Endothelial cell of umbilical vein (primary cell): ENCODE data around the gene LCN6. TPM values are rescaled to one million over a fixed set of nuclear protein-coding genes. Genes with fewer than 3 reads are reported as not detected.

Experiments used
- BruUV-seq: library from RNA; stranded (reverse); fragments of 400-500 nt; replicated peaks from 2 replicates; lab custom pipeline; 2021; lab: Mats Ljungman, UMichigan
- CTCF ChIA-PET: fragments of 300-600, 350-600 bp; sonication (Branson Sonifier 250); formaldehyde crosslinking; loops from one replicate; lab custom pipeline; 2021; ENCODE audit warnings: antibody characterized with exemption, inconsistent platforms; lab: Charles Lee
- POLR2A ChIA-PET: fragments of 300-600, 350-600 bp; sonication (Branson Sonifier 250); formaldehyde crosslinking; loops from one replicate; lab custom pipeline; 2021; ENCODE audit warnings: antibody characterized with exemption, inconsistent platforms; lab: Charles Lee
- DNase-seq: peaks from one replicate; pipeline ENCODE4 v3.0.0-alpha.2; 2011; ENCODE audit warnings: low read depth, low spot score
- FAIRE-seq: peaks from 2 replicates; lab custom pipeline; 2011; peaks lifted over from hg19 to GRCh38; lab: Jason Lieb, UNC
- H2AFZ ChIP-seq: 2 replicates; pipeline ENCODE4 v1.6.0; 2012; ENCODE audit warnings: low read depth, low read length, control low read depth, inconsistent platforms
- H3K27ac ChIP-seq: 2 replicates; pipeline ENCODE4 v1.5.1; 2011; ENCODE audit warnings: low read depth, mild to moderate bottlenecking, control low read depth, low read length, moderate library complexity; ENCODE audit not compliant: insufficient read depth
- H3K27me3 ChIP-seq, 2 experiments: 2 replicates each; pipeline versions ENCODE4 v1.6.0 to v1.6.1; 2011; ENCODE audit warnings: low read length in 2 of 2, mixed read lengths in 1 of 2; ENCODE audit not compliant: control insufficient read depth in 2 of 2, insufficient read depth in 2 of 2
- H3K36me3 ChIP-seq, 2 experiments: 2 replicates in 1 of 2; 3 replicates in 1 of 2; pipeline ENCODE4 v1.5.1; 2011; ENCODE audit warnings: low read length in 2 of 2, mild to moderate bottlenecking in 1 of 2, moderate library complexity in 1 of 2; ENCODE audit not compliant: control insufficient read depth in 2 of 2, insufficient read depth in 2 of 2; ENCODE audit errors: extremely low read depth in 1 of 2
- H3K4me1 ChIP-seq: 3 replicates; pipeline ENCODE4 v1.5.1; 2011; ENCODE audit warnings: mild to moderate bottlenecking, low read length; ENCODE audit not compliant: control insufficient read depth, insufficient read depth; ENCODE audit errors: extremely low read depth
- H3K4me2 ChIP-seq: 2 replicates; pipeline ENCODE4 v1.6.1; 2011; ENCODE audit warnings: low read length, control low read depth, mixed read lengths; ENCODE audit not compliant: insufficient read depth
- H3K4me3 ChIP-seq, 3 experiments: fragments of 200-600 bp in 1 of 3; sonication (generic), shearing (Covaris generic) in 1 of 3; replicated peaks in 1 of 3; 2 replicates each; pipeline ENCODE4 v1.5.1; 2011 to 2016; ENCODE audit warnings: control low read depth in 3 of 3, low read length in 3 of 3, mild to moderate bottlenecking in 2 of 3, inconsistent platforms in 1 of 3, low read depth in 1 of 3, moderate library complexity in 1 of 3; ENCODE audit not compliant: insufficient read depth in 1 of 3
- H3K79me2 ChIP-seq: 2 replicates; pipeline ENCODE4 v1.6.0; 2012; ENCODE audit warnings: low read length, inconsistent platforms; ENCODE audit not compliant: control insufficient read depth, insufficient read depth
- H3K9ac ChIP-seq: replicated peaks from 2 replicates; pipeline ENCODE3; 2011; ENCODE audit warnings: low read length, control low read depth; ENCODE audit not compliant: insufficient read depth; ENCODE audit errors: extremely low read depth
- H3K9me1 ChIP-seq: replicated peaks from 3 replicates; pipeline ENCODE4 v1.6.0; 2011; ENCODE audit warnings: mild to moderate bottlenecking, low read length; ENCODE audit not compliant: control insufficient read depth, insufficient read depth; ENCODE audit errors: extremely low read depth
- H3K9me3 ChIP-seq: replicated peaks from 2 replicates; pipeline ENCODE4 v1.5.1; 2012; ENCODE audit warnings: low read length, inconsistent platforms; ENCODE audit not compliant: control insufficient read depth, insufficient read depth
- H4K20me1 ChIP-seq: replicated peaks from 2 replicates; pipeline ENCODE3; 2011; ENCODE audit warnings: mild to moderate bottlenecking, low read length; ENCODE audit not compliant: control insufficient read depth, insufficient read depth; ENCODE audit errors: extremely low read depth
- EZH2 ChIP-seq: IDR thresholded peaks from 2 replicates; pipeline ENCODE4 v1.6.1; 2012; ENCODE audit warnings: borderline replicate concordance, low read depth, mild to moderate bottlenecking, moderate library complexity, low read length, inconsistent platforms; ENCODE audit not compliant: severe bottlenecking
- FOS ChIP-seq: IDR thresholded peaks from 2 replicates; pipeline ENCODE4 v1.6.1; 2011; ENCODE audit warnings: mild to moderate bottlenecking, low read length, moderate library complexity, borderline replicate concordance; ENCODE audit not compliant: insufficient read depth
- GATA2 ChIP-seq: IDR thresholded peaks from 2 replicates; pipeline ENCODE4 v1.7.0; 2011; ENCODE audit warnings: low read depth, mild to moderate bottlenecking, moderate library complexity, mixed read lengths, low read length; ENCODE audit not compliant: insufficient read length, insufficient read depth
- JUN ChIP-seq: IDR thresholded peaks from 2 replicates; pipeline ENCODE4 v1.6.1; 2011; ENCODE audit warnings: borderline replicate concordance, low read depth; ENCODE audit not compliant: insufficient read length, insufficient read depth
- MYC ChIP-seq: IDR thresholded peaks from one replicate; pipeline ENCODE4 v1.6.1; 2011; ENCODE audit warnings: mild to moderate bottlenecking, low read depth, low read length
- POLR2A ChIP-seq: IDR thresholded peaks from 2 replicates; pipeline ENCODE4 v1.6.1; 2012; ENCODE audit warnings: low read depth, mild to moderate bottlenecking, control low read depth, low read length
- POLR2AphosphoS5 ChIP-seq: IDR thresholded peaks from 2 replicates; pipeline ENCODE4 v1.6.1; 2012; ENCODE audit warnings: low read depth, mild to moderate bottlenecking, control low read depth, low read length, moderate library complexity; ENCODE audit not compliant: insufficient read depth
- dilution Hi-C: fragments of 300-500 bp; cut with MboI; formaldehyde crosslinking; loops from one replicate; pipeline ENCODE4 v1.15.0; 2019; ENCODE audit warnings: low sequenced_read_pairs; ENCODE audit not compliant: extremely low pct_ligation_motif_present
- intact Hi-C: fragments of 100-400 bp; cut with micrococcal nuclease; formaldehyde crosslinking; loops from one replicate; pipeline ENCODE4 v1.10.0; 2022
- polyA plus RNA-seq, 4 experiments: library from polyadenylated mRNA; depleted of rRNA in 3 of 4; stranded (reverse) in 3 of 4; unstranded in 1 of 4; fragments of >200 nt; gene quantifications; 2 replicates each; pipeline versions ENCODE4 v1.2.1 to v1.2.3, GENCODE V29; 2011 to 2012; ENCODE audit warnings: missing spikeins in 1 of 4
- total RNA-seq: library from RNA; stranded (reverse); gene quantifications from 2 replicates; pipeline ENCODE4 v1.2.3, GENCODE V29; 2021
- TF ChIP-seq, protein P1 (sequence below): IDR thresholded peaks from 2 replicates; pipeline ENCODE4 v1.6.1; 2011; ENCODE audit not compliant: insufficient read depth, insufficient read length
- TF ChIP-seq, protein P2 (sequence below), 2 donors: IDR thresholded peaks; 1 replicate in 1 of 2; 2 replicates in 1 of 2; pipeline ENCODE4 v1.5.1; 2011; ENCODE audit warnings: low read length in 2 of 2, mild to moderate bottlenecking in 2 of 2, moderate library complexity in 2 of 2, control low read depth in 1 of 2, inconsistent platforms in 1 of 2, low read depth in 1 of 2; ENCODE audit not compliant: insufficient read depth in 1 of 2; ENCODE audit errors: extremely low read depth in 1 of 2

Gene LCN6
- total and polyA plus RNA-seq, 2 donors (not counting 3 experiments of a cell fraction or from before 2014, with no cell fraction given) = 0.17 TPM; not detected in 1

DNA sequence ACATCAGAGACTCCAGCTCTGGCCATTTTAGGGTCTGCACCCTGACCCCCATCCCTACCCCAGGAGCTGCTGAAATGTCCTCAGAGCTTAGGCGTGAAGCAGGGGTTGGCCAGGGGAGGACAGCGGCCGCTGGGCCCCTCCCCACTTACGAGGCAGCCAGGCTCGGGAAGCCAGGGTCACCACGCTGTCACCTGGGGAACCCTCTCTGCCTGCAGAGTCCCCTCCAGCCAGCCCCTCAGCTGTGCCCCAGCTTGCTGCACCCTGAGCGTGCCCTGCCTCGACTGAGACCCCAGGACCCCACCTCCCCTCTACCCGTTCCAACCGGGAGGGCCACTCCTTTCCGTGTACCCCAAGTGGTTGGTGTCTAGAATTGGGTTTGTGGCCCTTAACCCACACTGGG, 8.3 kb downstream of the LCN6 start:
- DNase-seq = no peak
- dilution Hi-C loops = no loop called here
- Histone ChIP-seq H3K27me3 (peaks cover 0 to 5% of the 10 kb centered on the region in 2 experiments), H3K27ac (no peak overlapping the region), H3K4me3 (no peak overlapping the region), H3K9ac (no peak overlapping the region), H2AFZ (no peak overlapping the region), H4K20me1 (no peaks in the 10 kb centered on the region), H3K4me1 (no peaks in the 10 kb centered on the region), H3K36me3 (no peaks in the 10 kb centered on the region), H3K9me1 (no peaks in the 10 kb centered on the region), H3K9me3 (no peaks in the 10 kb centered on the region), H3K4me2 (no peak overlapping the region), H3K79me2 (no peaks in the 10 kb centered on the region)
- ChIA-PET POLR2A (no interaction called here), CTCF (no interaction called here)
- BruUV-seq = no TSS peak
- FAIRE-seq = no peak
- intact Hi-C loops = no loop called here
- TF ChIP-seq EZH2 (no peak), FOS (no peak), GATA2 (no peak), MYC (no peak), POLR2AphosphoS5 (no peak), POLR2A (no peak), JUN (no peak)
- TF ChIP-seq, protein P1, sequence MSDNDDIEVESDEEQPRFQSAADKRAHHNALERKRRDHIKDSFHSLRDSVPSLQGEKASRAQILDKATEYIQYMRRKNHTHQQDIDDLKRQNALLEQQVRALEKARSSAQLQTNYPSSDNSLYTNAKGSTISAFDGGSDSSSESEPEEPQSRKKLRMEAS = no peak
- TF ChIP-seq, protein P2, sequence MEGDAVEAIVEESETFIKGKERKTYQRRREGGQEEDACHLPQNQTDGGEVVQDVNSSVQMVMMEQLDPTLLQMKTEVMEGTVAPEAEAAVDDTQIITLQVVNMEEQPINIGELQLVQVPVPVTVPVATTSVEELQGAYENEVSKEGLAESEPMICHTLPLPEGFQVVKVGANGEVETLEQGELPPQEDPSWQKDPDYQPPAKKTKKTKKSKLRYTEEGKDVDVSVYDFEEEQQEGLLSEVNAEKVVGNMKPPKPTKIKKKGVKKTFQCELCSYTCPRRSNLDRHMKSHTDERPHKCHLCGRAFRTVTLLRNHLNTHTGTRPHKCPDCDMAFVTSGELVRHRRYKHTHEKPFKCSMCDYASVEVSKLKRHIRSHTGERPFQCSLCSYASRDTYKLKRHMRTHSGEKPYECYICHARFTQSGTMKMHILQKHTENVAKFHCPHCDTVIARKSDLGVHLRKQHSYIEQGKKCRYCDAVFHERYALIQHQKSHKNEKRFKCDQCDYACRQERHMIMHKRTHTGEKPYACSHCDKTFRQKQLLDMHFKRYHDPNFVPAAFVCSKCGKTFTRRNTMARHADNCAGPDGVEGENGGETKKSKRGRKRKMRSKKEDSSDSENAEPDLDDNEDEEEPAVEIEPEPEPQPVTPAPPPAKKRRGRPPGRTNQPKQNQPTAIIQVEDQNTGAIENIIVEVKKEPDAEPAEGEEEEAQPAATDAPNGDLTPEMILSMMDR (IDR thresholded peaks at IDR 0.05; ENCODE audit: extremely low read depth in 1 of 2, insufficient read depth in 1 of 2, low read depth in 1 of 2, low read length in 2 of 2) = no peak
